Neuronal stem cell (in vitro differentiated cells): Measurements from ENCODE around the gene RRAS.

Experiments used
- DNase-seq: peaks from one replicate; pipeline ENCODE4 v3.0.0-alpha.2; 2013; ENCODE audit warnings: low spot score
- H2AFZ ChIP-seq: one replicate; pipeline ENCODE4 v1.6.1; 2013; ENCODE audit warnings: mild to moderate bottlenecking, low read length, inconsistent platforms
- H2AK5ac ChIP-seq: 2 replicates; pipeline ENCODE4 v1.6.1; 2013; ENCODE audit warnings: low read depth, mild to moderate bottlenecking, inconsistent platforms, low read length, moderate library complexity, mixed read lengths
- H2BK120ac ChIP-seq: 2 replicates; pipeline ENCODE4 v1.6.1; 2013; ENCODE audit warnings: low read depth, mild to moderate bottlenecking, inconsistent platforms, low read length, moderate library complexity, mixed read lengths
- H2BK12ac ChIP-seq: one replicate; pipeline ENCODE4 v1.6.1; 2013; ENCODE audit warnings: low read length, inconsistent platforms
- H2BK15ac ChIP-seq: 2 replicates; pipeline ENCODE4 v1.6.1; 2013; ENCODE audit warnings: mild to moderate bottlenecking, low read length, inconsistent platforms, mixed read lengths
- H2BK5ac ChIP-seq: one replicate; pipeline ENCODE4 v1.6.1; 2013; ENCODE audit warnings: inconsistent platforms, mild to moderate bottlenecking, low read length, moderate library complexity
- H3K14ac ChIP-seq: one replicate; pipeline ENCODE4 v1.6.1; 2013; ENCODE audit warnings: low read length, inconsistent platforms
- H3K18ac ChIP-seq: 2 replicates; pipeline ENCODE4 v1.6.1; 2013; ENCODE audit warnings: low read length, inconsistent platforms
- H3K23ac ChIP-seq: 2 replicates; pipeline ENCODE4 v1.6.1; 2013; ENCODE audit warnings: low read depth, mild to moderate bottlenecking, mixed read lengths, low read length, inconsistent platforms; ENCODE audit not compliant: poor library complexity
- H3K27ac ChIP-seq: replicated peaks from 3 replicates; pipeline ENCODE4 v1.5.1; 2013; ENCODE audit warnings: low read length, inconsistent platforms
- H3K27me3 ChIP-seq, 3 experiments: 2 replicates each; pipeline ENCODE4 v1.6.1; 2013; ENCODE audit warnings: low read length in 3 of 3, mild to moderate bottlenecking in 2 of 3, inconsistent platforms in 1 of 3, low read depth in 1 of 3, mixed read lengths in 1 of 3, moderate library complexity in 1 of 3; ENCODE audit not compliant: control insufficient read depth in 3 of 3, insufficient read depth in 3 of 3
- H3K36me3 ChIP-seq, 2 donors: replicated peaks in 1 of 2; 2 replicates each; pipeline ENCODE4 v1.6.1; 2013; ENCODE audit warnings: low read length in 2 of 2; ENCODE audit not compliant: control insufficient read depth in 2 of 2, insufficient read depth in 2 of 2
- H3K4ac ChIP-seq: 2 replicates; pipeline ENCODE4 v1.6.1; 2013; ENCODE audit warnings: inconsistent platforms, mild to moderate bottlenecking, low read length, moderate library complexity
- H3K4me1 ChIP-seq, 2 donors: 1 replicate in 1 of 2; 2 replicates in 1 of 2; pipeline ENCODE4 v1.6.1; 2013; ENCODE audit warnings: low read length in 2 of 2, low read depth in 1 of 2; ENCODE audit not compliant: control insufficient read depth in 2 of 2, insufficient read depth in 1 of 2
- H3K4me2 ChIP-seq: one replicate; pipeline ENCODE4 v1.6.1; 2013; ENCODE audit warnings: mild to moderate bottlenecking, low read length, inconsistent platforms; ENCODE audit not compliant: insufficient read depth, poor library complexity, severe bottlenecking
- H3K4me3 ChIP-seq, 2 donors: 2 replicates each; pipeline ENCODE4 v1.5.1; 2013; ENCODE audit warnings: low read length in 2 of 2, mild to moderate bottlenecking in 2 of 2, inconsistent platforms in 1 of 2, moderate library complexity in 1 of 2
- H3K79me1 ChIP-seq: one replicate; pipeline ENCODE4 v1.6.1; 2013; ENCODE audit warnings: low read depth, mild to moderate bottlenecking, inconsistent platforms, low read length, moderate library complexity
- H3K9ac ChIP-seq: one replicate; pipeline ENCODE4 v1.6.1; 2013; ENCODE audit warnings: mild to moderate bottlenecking, low read depth, low read length, inconsistent platforms; ENCODE audit not compliant: poor library complexity
- H3K9me3 ChIP-seq, 2 donors: replicated peaks in 1 of 2; 2 replicates each; pipeline versions ENCODE3 to v1.6.1; 2013; ENCODE audit warnings: low read length in 2 of 2, mild to moderate bottlenecking in 2 of 2, inconsistent platforms in 1 of 2, low read depth in 1 of 2, mixed read lengths in 1 of 2, moderate library complexity in 1 of 2; ENCODE audit not compliant: control insufficient read depth in 2 of 2, insufficient read depth in 1 of 2
- H4K8ac ChIP-seq: one replicate; pipeline ENCODE4 v1.6.1; 2013; ENCODE audit warnings: low read depth, mild to moderate bottlenecking, inconsistent platforms, low read length, moderate library complexity
- H4K91ac ChIP-seq: one replicate; pipeline ENCODE4 v1.6.1; 2013; ENCODE audit warnings: low read length, low read depth, mild to moderate bottlenecking, inconsistent platforms; ENCODE audit not compliant: poor library complexity
- WGBS, 2 donors: extraction: QIAGEN DNeasy Blood & Tissue Kit; methylation state at CpG; one replicate each; pipeline ENCODE4 v1.1.7; 2013; ENCODE audit warnings: missing lambda C conversion rate in 2 of 2, mixed read lengths in 1 of 2; ENCODE audit not compliant: insufficient read length in 2 of 2, insufficient replicate concordance in 1 of 2; ENCODE audit errors: extremely low coverage in 2 of 2; 5-methylcytosine and 5-hydroxymethylcytosine counted together

Gene RRAS

GRCh38 chr19:49678985-49679770 lies 39.2 kb upstream of the RRAS start:
- Histone ChIP-seq H4K8ac (no peak overlapping the region), H4K91ac (no peak overlapping the region), H3K4me3 (peak overlapping the region in 1 of 2 donors; percentile 21), H2BK12ac (no peak overlapping the region), H3K27ac (peak overlapping the region; percentile 81), H3K4me2 (peak overlapping the region; percentile 76), H3K27me3 (no peaks in the 10 kb centered on the region), H3K23ac (no peak overlapping the region), H3K9ac (peak overlapping the region; percentile 30), H3K9me3 (no peaks in the 10 kb centered on the region), H3K36me3 (peaks cover 24 to 46% of the 10 kb centered on the region in 2 donors), H3K4me1 (peaks cover 17 to 21% of the 10 kb centered on the region in 2 donors), H2AK5ac (peak overlapping the region; percentile 89), H3K79me1 (peaks cover 19% of the 10 kb centered on the region), H2BK5ac (no peak overlapping the region), H3K14ac (no peak overlapping the region), H3K4ac (no peak overlapping the region), H2BK120ac (no peak overlapping the region), H3K18ac (peak overlapping the region; percentile 44), H2BK15ac (no peak overlapping the region), H2AFZ (no peak overlapping the region)
- WGBS, 2 donors: no CpG with 5 or more reads among the region's 12 CpGs
- no peak for DNase-seq

GRCh38 chr19:49677901-49678674 lies 38.1 kb upstream of the RRAS start:
- H2AFZ ChIP-seq: peak overlapping the region; percentile 81

GRCh38 chr19:49677231-49677900 lies 37.4 kb upstream of the RRAS start, which contains the start of gene PRMT1:
TSS of gene PRMT1 (plus strand) at chr19:49677271. CDS start at chr19:49677281, 10 bp downstream.
- Histone ChIP-seq H3K27ac (peak within 1 kb of the TSS; percentile 98), H3K14ac (peak within 1 kb of the TSS; percentile 100), H3K79me1 (peaks cover 13% of the 10 kb centered on the region), H2BK5ac (peak within 1 kb of the TSS; percentile 99), H3K18ac (peak within 1 kb of the TSS; percentile 100), H4K8ac (peak within 1 kb of the TSS; percentile 95), H3K36me3 (peaks cover 14 to 36% of the 10 kb centered on the region in 2 donors), H3K4me2 (peak within 1 kb of the TSS; percentile 60), H3K27me3 (no peaks in the 10 kb centered on the region), H4K91ac (peak within 1 kb of the TSS; percentile 94), H3K4me3 (peak within 1 kb of the TSS; percentile 98 to 99), H3K4ac (peak within 1 kb of the TSS; percentile 99), H3K4me1 (peaks cover 17 to 21% of the 10 kb centered on the region in 2 donors), H3K23ac (peak within 1 kb of the TSS; percentile 99), H2BK15ac (peak within 1 kb of the TSS; percentile 49), H2BK120ac (peak within 1 kb of the TSS; percentile 87), H2AFZ (peak within 1 kb of the TSS; percentile 90), H3K9me3 (no peaks in the 10 kb centered on the region), H3K9ac (peak within 1 kb of the TSS; percentile 97), H2AK5ac (peak within 1 kb of the TSS; percentile 100), H2BK12ac (peak within 1 kb of the TSS; percentile 16)
- WGBS, 2 donors: no CpG with 5 or more reads among the region's 57 CpGs
- no peak for DNase-seq

More at GRCh38 chr19:49677901-49678674, 38.1 kb upstream of the RRAS start:
- Histone ChIP-seq H3K23ac (no peak overlapping the region), H2BK15ac (no peak overlapping the region), H3K14ac (no peak overlapping the region), H2BK120ac (peak overlapping the region; percentile 87), H3K36me3 (peaks cover 18 to 42% of the 10 kb centered on the region in 2 donors), H3K9me3 (no peaks in the 10 kb centered on the region), H3K18ac (peak overlapping the region; percentile 100), H3K79me1 (peaks cover 13% of the 10 kb centered on the region), H3K4me2 (peak overlapping the region; percentile 60), H4K8ac (no peak overlapping the region), H3K4me1 (peaks cover 17 to 21% of the 10 kb centered on the region in 2 donors), H2BK12ac (no peak overlapping the region), H3K9ac (peak overlapping the region; percentile 76), H2AK5ac (peak overlapping the region; percentile 100), H3K4ac (peak overlapping the region; percentile 99), H2BK5ac (peak overlapping the region; percentile 99), H3K27ac (peak overlapping the region; percentile 97), H3K4me3 (peak overlapping the region; percentile 98 to 99), H4K91ac (no peak overlapping the region), H3K27me3 (no peaks in the 10 kb centered on the region)
- peak; percentile 93 for DNase-seq
- WGBS, 2 donors: no CpG with 5 or more reads among the region's 21 CpGs
